Subcutaneous abdominal adipose tissue (tissue), 5 donors: ENCODE data around the gene ITPR1.

Experiments
- H3K27ac ChIP-seq: one replicate; pipeline ENCODE4 v1.7.0; 2013; ENCODE audit warnings: low read depth, mild to moderate bottlenecking, inconsistent platforms, low read length, moderate library complexity
- H3K27me3 ChIP-seq, 5 donors: one replicate each; pipeline ENCODE4 v1.7.0; 2013; ENCODE audit warnings: low read length in 5 of 5, inconsistent platforms in 1 of 5; ENCODE audit not compliant: control insufficient read depth in 5 of 5, insufficient read depth in 4 of 5
- H3K36me3 ChIP-seq, 5 donors: one replicate each; pipeline ENCODE4 v1.7.0; 2013; ENCODE audit warnings: low read length in 5 of 5; ENCODE audit not compliant: control insufficient read depth in 5 of 5, insufficient read depth in 5 of 5
- H3K4me1 ChIP-seq, 5 donors: one replicate each; pipeline ENCODE4 v1.7.0; 2013; ENCODE audit warnings: low read length in 5 of 5, mild to moderate bottlenecking in 3 of 5, moderate library complexity in 1 of 5; ENCODE audit not compliant: control insufficient read depth in 5 of 5, insufficient read depth in 5 of 5
- H3K4me3 ChIP-seq, 5 donors: one replicate each; pipeline ENCODE4 v1.7.0; 2013; ENCODE audit warnings: low read length in 5 of 5, low read depth in 1 of 5
- H3K9ac ChIP-seq, 5 donors: one replicate each; pipeline ENCODE4 v1.7.0; 2013; ENCODE audit warnings: low read length in 5 of 5, mild to moderate bottlenecking in 4 of 5, moderate library complexity in 3 of 5
- H3K9me3 ChIP-seq, 5 donors: one replicate each; pipeline ENCODE4 v1.7.0; 2013; ENCODE audit warnings: low read length in 5 of 5; ENCODE audit not compliant: control insufficient read depth in 5 of 5
- donor health status: healthy.
- donor health status: healthy.
- donor health status: healthy.
- donor health status: healthy.
- donor health status: healthy.

ITPR1 gene

DNA sequence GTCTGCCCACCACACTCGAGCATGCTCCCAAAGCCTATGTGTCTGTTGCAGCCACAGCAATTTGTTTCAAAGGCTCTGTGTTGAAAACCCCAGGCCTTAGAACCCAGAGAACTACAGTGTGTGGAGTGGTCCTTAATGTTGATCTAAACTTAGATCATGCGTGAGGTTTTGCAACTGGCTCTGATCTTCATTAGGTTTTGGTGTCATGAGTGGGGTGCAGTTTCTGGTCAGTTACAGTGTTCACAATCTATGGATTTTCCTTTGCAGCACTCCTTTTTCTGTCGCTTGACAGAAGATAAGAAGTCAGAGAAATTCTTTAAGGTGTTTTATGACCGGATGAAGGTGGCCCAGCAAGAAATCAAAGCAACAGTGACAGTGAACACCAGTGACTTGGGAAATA, 273.1 kb downstream of the ITPR1 start:
- Histone ChIP-seq H3K27ac (no peak overlapping the region), H3K9me3 (peaks cover 0 to 8% (median 4%) of the 10 kb centered on the region in 5 donors), H3K36me3 (peaks cover 0 to 14% (median 5%) of the 10 kb centered on the region in 5 donors), H3K4me1 (peaks cover 0 to 5% (median 2%) of the 10 kb centered on the region in 5 donors), H3K9ac (no peak overlapping the region), H3K27me3 (no peaks in the 10 kb centered on the region), H3K4me3 (no peak overlapping the region)

DNA sequence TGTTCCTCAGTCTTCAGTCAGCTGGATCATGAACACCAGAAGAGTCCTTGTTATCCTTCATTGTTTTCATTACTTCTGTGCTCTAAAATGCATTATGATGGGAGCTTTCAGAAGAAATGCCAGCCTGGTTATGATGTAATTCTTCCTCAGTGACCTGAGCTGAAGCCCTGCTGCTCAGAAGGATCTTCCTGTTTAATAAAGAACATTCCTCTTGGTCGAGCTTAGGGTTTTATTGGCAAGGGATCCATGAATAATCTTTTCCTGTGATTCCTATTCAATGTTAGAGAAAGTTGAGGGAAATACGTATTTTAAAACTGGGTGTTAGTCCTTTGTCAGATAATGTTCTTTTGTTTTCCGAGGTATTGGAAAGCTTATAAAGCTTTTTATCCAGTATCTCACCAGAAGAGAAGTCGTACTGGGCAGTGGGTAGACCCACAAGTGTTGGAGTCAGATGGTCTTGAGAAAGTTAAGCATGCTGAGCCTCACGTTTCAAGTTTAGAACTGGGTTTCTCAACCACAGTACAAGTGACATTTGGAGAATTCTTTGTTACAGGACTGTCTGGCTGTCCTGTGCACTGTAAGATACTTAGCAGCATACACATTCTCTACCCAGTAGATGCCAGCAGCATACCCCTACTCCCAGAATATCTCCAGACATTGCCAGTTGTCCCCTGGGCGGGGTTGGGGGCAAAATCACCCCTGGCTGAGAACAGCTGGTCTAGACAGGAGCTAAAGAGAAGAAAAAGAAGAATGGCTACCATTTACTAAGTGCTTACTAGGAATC, 273.8 kb downstream of the ITPR1 start:
- H3K36me3 ChIP-seq = peaks cover 0 to 14% (median 5%) of the 10 kb centered on the region in 5 donors
- peaks cover 0 to 8% (median 4%) of the 10 kb centered on the region in 5 donors for H3K9me3 ChIP-seq
- H3K4me1 ChIP-seq = peaks cover 0 to 12% (median 9%) of the 10 kb centered on the region in 5 donors
- H3K27me3 ChIP-seq = no peaks in the 10 kb centered on the region
- no peak overlapping the region for H3K4me3 ChIP-seq
- H3K9ac ChIP-seq = no peak overlapping the region
- no peak overlapping the region for H3K27ac ChIP-seq

DNA sequence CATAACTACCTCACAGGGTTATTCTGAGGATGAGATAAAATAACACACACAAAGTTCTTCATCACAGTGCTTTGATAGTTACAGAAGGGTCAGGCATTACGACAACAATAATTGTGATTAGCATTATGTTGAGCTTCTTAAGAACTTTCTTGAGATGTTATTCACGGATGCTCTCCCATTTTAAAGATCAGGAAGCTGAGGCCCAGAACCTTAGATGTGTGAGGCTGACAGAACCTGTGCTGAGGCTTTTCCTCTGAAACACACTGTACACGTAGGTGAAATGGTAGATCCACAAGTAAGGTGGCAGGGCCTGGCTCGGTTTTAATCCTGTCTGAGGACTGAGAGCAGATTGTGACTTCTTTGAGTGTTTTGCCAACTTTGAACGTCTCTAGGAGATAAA, 274.9 kb downstream of the ITPR1 start:
- no peak overlapping the region for H3K4me3 ChIP-seq
- H3K27me3 ChIP-seq = no peaks in the 10 kb centered on the region
- no peak overlapping the region for H3K9ac ChIP-seq
- peaks cover 0 to 14% (median 5%) of the 10 kb centered on the region in 5 donors for H3K36me3 ChIP-seq
- H3K9me3 ChIP-seq = peaks cover 0 to 8% (median 4%) of the 10 kb centered on the region in 5 donors
- peaks cover 5 to 23% (median 20%) of the 10 kb centered on the region in 5 donors for H3K4me1 ChIP-seq
- no peak overlapping the region for H3K27ac ChIP-seq

DNA sequence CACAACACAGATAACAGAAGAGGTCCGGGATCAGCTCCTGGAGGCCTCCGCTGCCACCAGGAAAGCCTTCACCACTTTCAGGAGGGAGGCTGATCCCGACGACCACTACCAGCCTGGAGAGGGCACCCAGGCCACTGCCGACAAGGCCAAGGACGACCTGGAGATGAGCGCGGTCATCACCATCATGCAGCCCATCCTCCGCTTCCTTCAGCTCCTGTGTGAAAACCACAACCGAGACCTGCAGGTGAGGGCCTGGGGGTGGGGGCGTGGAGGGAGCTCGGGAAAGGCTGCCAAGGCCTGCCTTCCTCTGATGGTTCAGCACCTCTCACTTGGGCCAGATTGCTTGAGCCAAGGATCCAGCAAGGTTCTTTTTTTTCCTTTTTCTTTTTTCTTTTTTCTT, 275.4 kb downstream of the ITPR1 start:
- Histone ChIP-seq H3K36me3 (peaks cover 0 to 14% (median 5%) of the 10 kb centered on the region in 5 donors), H3K27me3 (no peaks in the 10 kb centered on the region), H3K9me3 (peaks cover 0 to 8% (median 4%) of the 10 kb centered on the region in 5 donors), H3K27ac (no peak overlapping the region), H3K9ac (no peak overlapping the region), H3K4me1 (peaks cover 7 to 24% (median 20%) of the 10 kb centered on the region in 5 donors), H3K4me3 (no peak overlapping the region)

DNA sequence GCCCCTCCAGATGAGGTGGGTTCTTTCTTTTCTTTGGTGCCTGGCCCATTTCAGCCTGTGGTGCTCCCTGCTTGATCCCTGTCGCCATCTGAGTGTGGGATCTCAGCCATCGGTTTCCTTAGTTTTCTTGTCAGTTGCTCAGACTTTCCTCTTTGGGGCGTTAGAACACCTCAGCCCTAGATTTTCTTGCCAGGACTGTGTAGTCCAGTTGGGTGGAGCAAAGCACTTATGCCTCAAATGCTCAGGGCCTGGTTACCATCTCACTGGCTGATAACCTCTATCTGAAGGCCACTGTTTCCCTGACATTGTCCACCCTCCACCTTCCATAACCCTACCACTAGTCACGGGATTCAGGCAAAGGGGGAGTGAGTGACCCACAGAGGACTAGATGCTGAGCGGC, 277.4 kb downstream of the ITPR1 start:
- Histone ChIP-seq H3K9ac (no peak overlapping the region), H3K4me3 (no peak overlapping the region), H3K27me3 (no peaks in the 10 kb centered on the region), H3K36me3 (peaks cover 0 to 16% (median 5%) of the 10 kb centered on the region in 5 donors), H3K27ac (no peak overlapping the region), H3K4me1 (peaks cover 7 to 24% (median 20%) of the 10 kb centered on the region in 5 donors), H3K9me3 (peaks cover 0 to 8% (median 4%) of the 10 kb centered on the region in 5 donors)

DNA sequence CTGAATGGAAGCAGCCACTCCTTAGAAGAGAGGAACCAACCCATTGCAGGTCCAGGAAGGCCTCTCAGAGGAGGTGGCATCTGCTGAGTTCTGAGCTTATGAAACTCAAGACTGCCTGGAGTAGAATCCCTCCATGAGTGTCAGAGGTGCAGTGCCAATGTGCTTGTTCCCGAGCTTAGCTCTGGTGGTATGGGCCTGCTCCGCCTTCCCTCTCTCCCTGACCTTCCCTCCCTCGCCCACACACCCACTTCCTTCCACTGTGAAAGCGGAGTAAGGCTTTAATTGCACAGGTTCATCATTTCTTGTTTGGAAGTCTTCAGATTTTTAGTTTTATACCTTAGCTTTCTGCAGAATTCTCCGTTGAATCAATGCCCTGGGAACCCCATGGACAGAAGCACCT, 278.1 kb downstream of the ITPR1 start:
- H3K36me3 ChIP-seq = peaks cover 0 to 16% (median 5%) of the 10 kb centered on the region in 5 donors
- peaks cover 7 to 24% (median 21%) of the 10 kb centered on the region in 5 donors for H3K4me1 ChIP-seq
- no peak overlapping the region for H3K9ac ChIP-seq
- H3K27ac ChIP-seq = peak overlapping the region; percentile 87
- H3K9me3 ChIP-seq = peaks cover 0 to 4% (median 0%) of the 10 kb centered on the region in 5 donors
- no peak overlapping the region for H3K4me3 ChIP-seq
- H3K27me3 ChIP-seq = no peaks in the 10 kb centered on the region

DNA sequence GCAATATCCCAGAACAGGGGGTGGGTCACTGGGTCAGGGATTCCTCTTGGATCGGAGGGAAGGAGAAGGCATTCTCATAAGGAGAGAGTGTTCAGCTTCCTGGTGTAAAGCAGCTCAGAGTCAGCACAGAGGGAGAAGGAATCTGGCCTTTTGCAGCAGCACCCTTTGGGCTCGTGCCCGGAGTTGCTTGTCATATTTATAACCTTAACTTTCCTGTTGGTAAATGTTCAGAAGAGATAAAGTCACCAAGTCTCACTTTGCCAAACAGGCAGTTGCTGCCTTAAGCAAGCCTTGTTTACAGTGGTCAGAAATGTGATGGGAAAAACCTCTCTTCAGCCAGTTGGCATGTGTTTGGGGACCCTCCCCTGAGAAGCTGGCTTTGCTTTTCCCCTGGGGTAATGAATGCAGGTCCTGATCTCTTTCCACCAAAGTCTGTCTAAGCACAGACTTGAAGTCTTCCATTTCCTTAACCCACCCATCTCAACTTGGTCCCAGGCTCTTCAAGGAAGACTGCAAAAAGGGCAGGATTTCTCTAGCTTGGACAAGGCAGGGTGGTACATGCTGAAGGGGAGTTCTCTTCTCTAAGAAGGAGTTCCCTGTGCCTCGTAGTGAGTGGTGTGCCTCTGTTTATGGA, 279.1 kb downstream of the ITPR1 start:
- peaks cover 0 to 16% (median 5%) of the 10 kb centered on the region in 5 donors for H3K36me3 ChIP-seq
- no peaks in the 10 kb centered on the region for H3K9me3 ChIP-seq
- peak overlapping the region; percentile 87 for H3K27ac ChIP-seq
- no peaks in the 10 kb centered on the region for H3K27me3 ChIP-seq
- H3K4me3 ChIP-seq = no peak overlapping the region
- peak overlapping the region in 1 of 5 donors; percentile 2 for H3K9ac ChIP-seq
- H3K4me1 ChIP-seq = peaks cover 11 to 33% (median 30%) of the 10 kb centered on the region in 5 donors

DNA sequence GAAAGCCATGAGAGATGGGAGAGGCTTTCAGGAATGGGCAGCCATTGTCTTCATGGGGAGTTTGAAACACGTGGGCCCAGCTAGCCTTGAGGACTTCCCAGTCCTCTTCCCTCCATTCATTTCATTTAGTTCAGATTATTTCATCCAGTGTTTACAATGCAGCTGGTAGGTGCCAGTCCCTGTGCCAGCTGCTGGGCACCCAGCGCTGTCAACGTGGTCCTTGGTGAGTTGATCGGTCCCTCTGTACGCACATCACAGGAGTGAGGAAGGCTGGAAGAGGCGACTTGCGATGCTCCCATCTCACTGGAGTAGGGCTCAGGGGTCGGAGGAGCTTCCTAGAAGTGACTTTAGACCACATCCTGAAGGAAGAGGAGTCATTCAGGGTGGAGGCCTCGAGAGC, 279.7 kb downstream of the ITPR1 start:
- Histone ChIP-seq H3K9me3 (no peaks in the 10 kb centered on the region), H3K9ac (no peak overlapping the region), H3K27me3 (no peaks in the 10 kb centered on the region), H3K36me3 (peaks cover 0 to 13% (median 5%) of the 10 kb centered on the region in 5 donors), H3K4me1 (peaks cover 11 to 36% (median 32%) of the 10 kb centered on the region in 5 donors), H3K4me3 (no peak overlapping the region), H3K27ac (peak overlapping the region; percentile 87)

DNA sequence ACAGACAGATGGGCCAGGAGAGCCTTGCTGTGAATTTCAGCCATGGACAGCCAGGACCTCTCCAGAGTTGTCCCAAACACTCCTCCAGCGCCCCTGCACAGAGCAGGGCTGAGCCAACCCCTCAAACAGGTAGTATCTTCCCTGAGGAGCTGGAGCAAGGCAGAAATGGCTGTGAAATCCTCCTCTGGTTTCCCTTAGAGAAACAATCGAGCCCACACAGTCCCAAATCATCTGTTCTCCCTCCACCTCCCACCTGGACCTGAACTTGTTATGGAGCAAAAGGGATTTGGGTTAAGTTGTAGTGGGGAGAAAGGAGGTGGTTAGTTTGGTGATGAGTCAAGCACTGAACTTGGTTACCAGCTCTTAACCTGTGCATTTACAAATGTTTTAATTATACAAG, 280.4 kb downstream of the ITPR1 start:
- H3K4me3 ChIP-seq = no peak overlapping the region
- H3K27me3 ChIP-seq = no peaks in the 10 kb centered on the region
- H3K4me1 ChIP-seq = peaks cover 11 to 36% (median 32%) of the 10 kb centered on the region in 5 donors
- H3K36me3 ChIP-seq = peaks cover 0 to 6% (median 0%) of the 10 kb centered on the region in 5 donors
- H3K9me3 ChIP-seq = no peaks in the 10 kb centered on the region
- H3K27ac ChIP-seq = no peak overlapping the region
- H3K9ac ChIP-seq = no peak overlapping the region

DNA sequence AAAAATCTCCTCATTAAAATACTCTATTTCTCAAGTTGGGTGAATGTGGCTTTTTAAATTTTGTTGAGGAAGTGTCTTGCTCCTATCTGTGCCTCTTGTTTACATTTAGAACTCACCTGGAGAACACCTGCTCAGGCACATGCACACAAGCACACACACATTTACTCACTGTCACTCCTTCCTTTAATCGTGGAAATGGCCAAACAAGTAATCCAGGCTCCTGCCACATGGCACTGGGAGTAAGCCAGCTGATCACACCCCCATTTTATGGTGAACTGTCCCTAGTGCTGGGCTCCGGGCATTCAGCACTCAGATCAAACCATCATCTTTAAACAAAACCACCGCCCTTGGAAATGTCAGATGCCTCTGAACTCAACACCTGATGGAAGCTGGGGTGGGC, 281.4 kb downstream of the ITPR1 start:
- Histone ChIP-seq H3K4me3 (no peak overlapping the region), H3K4me1 (peaks cover 11 to 36% (median 32%) of the 10 kb centered on the region in 5 donors), H3K36me3 (peaks cover 0 to 5% (median 0%) of the 10 kb centered on the region in 5 donors), H3K9ac (no peak overlapping the region), H3K27me3 (no peaks in the 10 kb centered on the region), H3K9me3 (no peaks in the 10 kb centered on the region), H3K27ac (no peak overlapping the region)
